ENCODE measurements around the gene PKIB. TPM values are rescaled to one million over a fixed set of nuclear protein-coding genes. Genes with fewer than 3 reads are reported as not detected.

PKIB gene
- total RNA-seq, 2 donors from 2014 or later, result not detected

DNA sequence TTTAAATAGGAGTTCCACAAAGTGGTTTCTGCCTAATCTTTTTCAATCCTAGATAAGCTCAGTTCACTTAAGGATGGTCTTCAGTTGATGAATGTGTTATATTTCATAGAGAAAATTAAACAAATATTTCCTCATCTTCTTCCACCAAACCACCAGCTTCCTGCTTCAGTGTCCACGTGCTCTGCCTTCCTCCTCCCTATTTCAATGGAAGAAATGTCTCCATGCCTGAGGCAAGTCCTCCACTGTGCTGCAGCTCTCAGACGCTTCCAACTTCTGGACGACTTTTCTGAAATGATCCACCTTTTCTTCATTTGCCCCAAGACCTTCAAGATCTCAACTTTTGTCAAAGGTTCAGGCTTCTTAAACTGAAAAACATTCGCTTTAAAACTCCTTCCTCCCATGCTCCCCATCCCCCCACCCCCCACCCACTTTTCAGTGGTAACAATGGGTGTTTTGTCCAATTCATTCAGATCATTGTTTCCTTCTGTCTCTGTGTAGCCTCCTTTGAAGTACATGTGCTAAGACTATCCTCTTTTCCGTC is 144.1 kb downstream of the PKIB start:
- Mint-ChIP-seq H3K27ac (peak overlapping the region in 1 of 2 donors; percentile 13), H3K4me3 (no peak overlapping the region), H3K27me3 (peaks cover 6 to 8% of the 10 kb centered on the region in 2 donors), H3K4me1 (ENCODE audit: low read depth in 2 of 2) (peaks cover 32 to 38% of the 10 kb centered on the region in 2 donors), H3K9me3 (peaks cover 9% of the 10 kb centered on the region), H3K36me3 (peaks cover 8% of the 10 kb centered on the region)
- DNase-seq (ENCODE audit: low spot score) (no peak), ATAC-seq (no peak)

DNA sequence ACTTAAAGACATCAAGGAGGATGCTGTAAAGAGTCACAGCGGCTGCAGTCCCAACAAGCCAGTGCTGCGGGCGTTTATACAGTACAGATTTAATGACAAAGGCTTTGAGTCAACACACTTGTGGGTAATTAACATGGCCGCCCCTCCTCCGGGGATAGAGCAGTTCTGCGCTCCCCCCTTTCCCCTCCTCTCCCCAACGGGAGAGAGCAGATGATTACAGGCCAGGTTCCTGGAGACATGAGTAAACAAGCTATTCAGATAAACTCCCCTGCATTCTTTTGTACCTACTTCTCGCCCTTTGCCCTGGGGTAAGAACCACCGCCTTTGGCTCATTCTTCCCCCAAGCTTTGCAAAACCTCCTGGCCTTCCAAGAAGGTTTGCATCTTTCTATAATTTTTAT is 145.7 kb downstream of the PKIB start:
- no peak overlapping the region for H3K4me3 Mint-ChIP-seq
- DNase-seq (ENCODE audit: low spot score) (no peak), ATAC-seq (no peak)
- peaks cover 23 to 31% of the 10 kb centered on the region in 2 donors for H3K4me1 Mint-ChIP-seq (ENCODE audit: low read depth in 2 of 2)
- H3K9me3 Mint-ChIP-seq, result peaks cover 9% of the 10 kb centered on the region
- H3K27me3 Mint-ChIP-seq, result peaks cover 6 to 8% of the 10 kb centered on the region in 2 donors
- H3K36me3 Mint-ChIP-seq, result peaks cover 8% of the 10 kb centered on the region
- H3K27ac Mint-ChIP-seq, result peak overlapping the region in 1 of 2 donors; percentile 4

DNA sequence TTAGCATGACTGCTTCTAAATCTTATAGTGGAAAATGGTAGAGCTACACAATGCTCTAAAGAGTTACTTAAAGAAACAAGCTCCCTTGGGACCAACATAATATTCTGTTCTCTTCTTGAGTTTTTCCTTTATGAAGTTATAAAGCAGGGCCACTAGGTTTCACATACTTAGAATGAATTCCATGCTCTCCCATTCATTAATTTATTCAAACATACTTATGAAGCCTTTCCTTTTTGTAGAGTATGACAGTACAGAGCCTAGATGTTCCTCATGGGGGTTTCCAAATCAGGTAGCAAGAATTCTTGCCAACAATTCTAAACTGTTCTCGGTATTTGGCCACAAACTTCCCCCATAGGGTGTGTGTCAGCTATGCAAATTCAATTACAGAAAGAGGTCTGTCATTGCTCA is 148.7 kb downstream of the PKIB start:
- peaks cover 13% of the 10 kb centered on the region in 2 donors for H3K4me1 Mint-ChIP-seq (ENCODE audit: low read depth in 2 of 2)
- DNase-seq (ENCODE audit: low spot score) (peak; percentile 62), ATAC-seq (peak; percentile 88 to 96)
- peak overlapping the region; percentile 33 for H3K4me3 Mint-ChIP-seq
- H3K9me3 Mint-ChIP-seq, result peaks cover 9% of the 10 kb centered on the region
- peak overlapping the region; percentile 61 to 72 for H3K27ac Mint-ChIP-seq
- peaks cover 8% of the 10 kb centered on the region for H3K36me3 Mint-ChIP-seq
- peaks cover 9 to 12% of the 10 kb centered on the region in 2 donors for H3K27me3 Mint-ChIP-seq

DNA sequence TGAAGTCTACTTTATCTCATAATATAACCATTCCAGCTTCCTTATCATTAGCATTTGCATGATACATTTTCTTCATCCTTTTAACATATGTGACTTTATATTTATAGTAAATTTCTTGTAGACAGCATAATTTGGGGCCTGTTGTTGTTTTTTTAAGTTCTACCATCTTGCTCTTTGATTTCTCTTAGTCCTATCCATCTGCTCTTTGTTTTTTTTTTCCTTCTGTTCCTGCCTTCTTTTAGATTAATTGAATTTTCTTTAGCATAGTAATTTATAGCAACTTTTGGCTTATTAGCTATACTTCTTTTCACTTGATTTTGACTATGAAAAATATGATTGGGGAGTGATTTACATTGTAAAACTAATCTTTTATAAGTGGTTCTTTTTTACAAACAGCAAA is 150.1 kb downstream of the PKIB start:
- no peak for DNase-seq (ENCODE audit: low spot score)
- peaks cover 5% of the 10 kb centered on the region for H3K9me3 Mint-ChIP-seq
- peaks cover 8% of the 10 kb centered on the region for H3K36me3 Mint-ChIP-seq
- ATAC-seq, result no peak
- peak overlapping the region in 1 of 2 donors; percentile 57 for H3K27ac Mint-ChIP-seq
- no peak overlapping the region for H3K4me3 Mint-ChIP-seq
- H3K27me3 Mint-ChIP-seq, result peaks cover 9 to 14% of the 10 kb centered on the region in 2 donors
- H3K4me1 Mint-ChIP-seq (ENCODE audit: low read depth in 2 of 2), result peaks cover 4 to 5% of the 10 kb centered on the region in 2 donors

DNA sequence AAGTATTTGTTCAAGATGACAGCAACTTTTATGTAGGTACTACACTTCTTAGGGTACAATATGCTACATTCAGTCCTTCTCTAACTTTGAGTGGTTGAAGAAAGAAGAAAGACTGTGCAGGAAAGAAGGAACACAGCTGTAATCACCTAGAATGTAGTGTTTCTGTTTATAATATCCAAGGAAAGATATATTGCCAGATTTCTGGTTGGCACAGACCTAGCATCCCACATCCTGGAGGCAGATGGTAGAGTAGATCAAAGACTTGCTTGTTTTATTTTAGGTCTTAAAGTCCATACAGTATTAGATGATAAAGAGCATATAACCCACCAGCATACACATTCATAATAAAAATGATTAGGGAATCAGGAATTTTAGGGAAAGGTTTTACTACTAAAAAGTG is 156.1 kb downstream of the PKIB start:
- Mint-ChIP-seq H3K27me3 (peaks cover 14 to 28% of the 10 kb centered on the region in 2 donors), H3K36me3 (no peaks in the 10 kb centered on the region), H3K4me3 (no peak overlapping the region), H3K9me3 (no peaks in the 10 kb centered on the region), H3K27ac (no peak overlapping the region), H3K4me1 (ENCODE audit: low read depth in 2 of 2) (peaks cover 0 to 5% of the 10 kb centered on the region in 2 donors)
- ATAC-seq (no peak), DNase-seq (ENCODE audit: low spot score) (no peak)

DNA sequence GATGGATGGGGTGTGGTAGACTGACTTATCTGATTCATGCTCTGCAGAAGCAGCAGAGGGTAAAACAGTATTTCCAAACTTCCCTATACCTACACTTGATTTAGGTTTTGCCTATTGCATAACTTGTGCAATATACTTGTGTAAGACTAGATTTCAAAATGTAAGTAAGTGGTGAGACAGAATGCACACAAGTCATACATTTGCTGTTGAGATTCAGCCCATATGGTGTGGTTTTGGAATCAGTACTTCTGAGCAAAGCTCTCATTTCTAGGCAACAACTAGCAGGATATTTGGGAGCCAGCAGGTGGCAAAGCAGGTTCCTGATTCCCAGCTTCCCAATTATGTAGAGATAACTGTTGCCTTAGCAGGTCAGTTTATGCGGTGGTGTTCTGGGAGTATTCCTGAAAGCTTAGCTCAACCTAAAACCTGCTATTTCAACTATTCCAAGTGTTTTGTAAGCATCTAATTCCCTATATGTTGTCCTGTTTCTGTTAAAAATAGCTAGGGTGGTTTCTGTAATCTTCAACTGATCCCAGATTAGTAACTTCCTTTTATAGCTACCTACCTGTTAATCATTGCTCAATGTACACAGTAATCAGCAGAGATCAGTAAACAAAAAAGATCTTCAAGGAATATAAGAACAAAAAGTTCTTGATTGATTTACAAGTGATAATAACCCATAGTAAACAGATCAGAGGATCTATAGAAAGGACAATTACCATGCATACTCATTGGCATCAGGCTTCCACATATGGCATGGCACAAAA is 160.8 kb downstream of the PKIB start:
- H3K9me3 Mint-ChIP-seq, result peaks cover 4% of the 10 kb centered on the region
- H3K4me3 Mint-ChIP-seq, result peak overlapping the region; percentile 17
- H3K27me3 Mint-ChIP-seq, result peaks cover 20 to 34% of the 10 kb centered on the region in 2 donors
- peak overlapping the region in 1 of 2 donors; percentile 18 for H3K27ac Mint-ChIP-seq
- H3K36me3 Mint-ChIP-seq, result no peaks in the 10 kb centered on the region
- peaks cover 0 to 5% of the 10 kb centered on the region in 2 donors for H3K4me1 Mint-ChIP-seq (ENCODE audit: low read depth in 2 of 2)
- ATAC-seq (peak; percentile 64 to 71), DNase-seq (ENCODE audit: low spot score) (no peak)

DNA sequence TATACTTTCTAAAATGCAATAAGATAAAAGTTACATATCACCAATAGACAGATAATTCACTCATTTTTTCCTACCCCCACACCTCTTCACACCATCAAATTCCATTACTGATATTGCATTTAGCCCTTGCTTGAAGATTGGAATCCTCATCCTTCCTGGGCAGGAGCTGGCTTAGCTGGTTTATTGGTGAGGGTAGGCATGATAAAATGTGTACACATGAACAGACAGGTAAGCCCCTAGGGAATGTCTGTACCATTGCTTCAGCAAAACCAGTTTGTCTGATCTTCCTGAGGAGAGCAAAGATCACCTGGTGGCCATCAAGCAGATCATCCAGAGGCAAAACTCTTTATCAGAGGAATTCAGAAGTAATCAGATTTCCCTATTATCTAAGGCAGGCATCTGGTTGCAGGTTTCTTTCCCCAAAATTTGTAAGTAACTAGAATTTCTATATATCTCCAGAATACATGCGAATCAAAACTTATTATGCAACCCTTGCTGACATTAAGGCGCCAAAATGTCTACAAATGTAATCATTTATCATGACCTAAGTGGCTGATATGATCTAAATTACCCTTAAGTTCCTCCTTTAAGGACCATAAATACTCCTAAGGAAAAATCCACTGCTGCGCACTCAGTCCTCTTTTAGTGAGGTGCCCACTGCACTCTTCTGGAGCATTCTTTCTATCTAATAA is 162.7 kb downstream of the PKIB start:
- Mint-ChIP-seq H3K36me3 (no peaks in the 10 kb centered on the region), H3K27me3 (peaks cover 14 to 30% of the 10 kb centered on the region in 2 donors), H3K4me1 (ENCODE audit: low read depth in 2 of 2) (peaks cover 0 to 4% of the 10 kb centered on the region in 2 donors), H3K9me3 (peaks cover 4% of the 10 kb centered on the region), H3K27ac (no peak overlapping the region), H3K4me3 (no peak overlapping the region)
- DNase-seq (ENCODE audit: low spot score), result no peak
- ATAC-seq, result no peak

Other genes with a start within 250 kb of the PKIB start
- 10 to 100 TPM; 14.3 to 18.9 TPM for gene HSF2, start 210.8 kb upstream of the PKIB start, total RNA-seq
- gene SERINC1, start 138.6 kb upstream of the PKIB start, total RNA-seq, result 10 to 100 TPM; 38.0 to 70.6 TPM
- not detected for gene FABP7, start 169.3 kb downstream of the PKIB start, total RNA-seq
- gene SMPDL3A, start 178.9 kb downstream of the PKIB start, total RNA-seq, result 1 to 10 TPM; 3.4 to 8.1 TPM